GM21723 (cell line): Measurements from ENCODE around the gene WDR54.
"Not testable (repeated sequence)": the region's sequence is repeated elsewhere in the genome, so short reads cannot be mapped to it uniquely, and the experiment has no call there.

Source experiments
- ATAC-seq: cut with Tn5 transposase; IDR thresholded peaks from one replicate; pipeline ENCODE4 v1.9.1; 2021; ENCODE audit warnings: mild to moderate bottlenecking, moderate library complexity; ENCODE audit not compliant: unreplicated experiment

WDR54 gene

DNA sequence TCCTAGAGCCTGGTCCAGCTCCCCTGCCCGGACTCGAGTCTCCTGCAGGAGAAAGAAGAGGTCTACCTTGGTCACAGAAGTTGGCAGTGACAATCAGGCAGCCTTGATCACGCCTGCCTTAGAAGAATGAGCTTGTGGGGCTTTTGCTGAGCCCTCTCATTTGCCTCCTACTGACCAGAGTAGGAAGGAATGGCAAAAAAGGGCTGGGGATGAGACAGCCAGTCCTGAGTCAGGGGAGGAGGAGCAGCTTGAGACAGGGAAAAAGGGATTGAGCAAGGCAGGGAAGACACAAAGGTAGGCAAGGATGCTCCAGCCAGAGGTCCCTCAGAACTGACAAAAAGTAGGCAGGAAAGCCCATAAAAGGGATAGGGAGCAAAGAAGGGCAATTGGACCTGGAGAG lies 6.0 kb downstream of the WDR54 start:
- no peak for ATAC-seq

DNA sequence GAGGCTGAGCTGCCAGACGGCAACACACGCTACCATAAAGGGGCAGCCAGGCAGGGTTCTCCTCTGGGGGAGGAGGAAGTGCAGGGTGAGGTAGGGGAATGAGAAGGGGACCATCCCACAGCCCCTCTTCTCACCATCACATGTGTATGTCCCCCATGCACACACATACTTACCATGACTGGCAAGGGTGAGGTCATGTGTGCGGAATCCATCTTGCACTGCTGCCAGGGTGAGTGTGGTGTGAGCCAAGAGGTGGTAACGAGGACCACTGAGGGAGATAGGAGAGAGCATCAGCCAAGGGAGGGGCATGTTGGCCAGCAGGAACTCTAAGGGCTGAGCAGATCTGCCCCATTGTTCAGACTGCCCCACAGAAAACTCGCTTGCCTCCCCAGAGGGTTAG lies 7.1 kb downstream of the WDR54 start:
- ATAC-seq: no peak

DNA sequence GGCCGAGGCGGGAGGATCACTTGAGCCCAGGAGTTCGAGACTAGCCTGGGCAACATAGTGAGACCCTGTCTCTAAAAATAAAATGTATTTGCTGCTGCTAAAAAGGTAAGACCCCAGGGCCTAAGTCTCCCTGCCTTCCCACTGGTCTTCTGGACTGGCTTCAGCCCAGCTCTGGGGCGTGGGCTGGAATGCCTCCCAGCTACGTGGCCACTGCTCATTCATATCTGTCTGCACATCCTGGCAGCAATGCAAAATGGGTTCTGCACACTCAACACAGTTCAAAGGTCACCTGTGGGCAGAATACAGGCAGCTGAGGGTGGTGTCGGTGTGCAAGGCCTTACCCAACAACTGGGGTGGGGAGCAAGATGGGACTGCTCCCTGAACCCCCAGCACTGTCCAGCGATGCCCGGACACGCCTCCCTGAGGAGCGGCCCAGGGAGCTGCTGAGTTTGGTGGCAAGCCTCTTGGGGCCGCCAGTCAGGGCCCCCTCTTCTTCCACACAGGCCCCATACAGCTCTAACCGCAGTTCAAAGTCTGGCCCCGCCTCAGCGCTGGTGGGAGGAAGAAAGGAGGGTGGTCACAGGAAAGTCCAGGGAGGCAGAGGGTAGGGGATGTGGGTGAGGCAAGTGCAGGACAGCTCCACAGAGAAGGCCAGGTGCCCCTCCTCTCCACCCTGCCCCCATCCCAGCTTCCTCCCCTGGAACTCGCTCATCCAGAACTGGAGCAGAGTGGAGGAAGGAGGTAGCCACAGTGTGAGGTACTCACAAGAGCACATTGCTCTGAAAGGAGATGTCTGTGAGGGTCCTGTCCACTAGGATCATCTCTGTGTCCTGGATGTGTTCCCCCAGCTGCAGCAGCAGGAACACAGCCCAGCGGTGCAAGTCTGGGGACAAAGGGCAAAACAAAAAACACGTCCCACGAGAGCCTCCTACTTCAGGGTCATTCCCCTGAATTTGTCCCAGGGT lies 8.2 kb downstream of the WDR54 start:
- ATAC-seq: no peak

DNA sequence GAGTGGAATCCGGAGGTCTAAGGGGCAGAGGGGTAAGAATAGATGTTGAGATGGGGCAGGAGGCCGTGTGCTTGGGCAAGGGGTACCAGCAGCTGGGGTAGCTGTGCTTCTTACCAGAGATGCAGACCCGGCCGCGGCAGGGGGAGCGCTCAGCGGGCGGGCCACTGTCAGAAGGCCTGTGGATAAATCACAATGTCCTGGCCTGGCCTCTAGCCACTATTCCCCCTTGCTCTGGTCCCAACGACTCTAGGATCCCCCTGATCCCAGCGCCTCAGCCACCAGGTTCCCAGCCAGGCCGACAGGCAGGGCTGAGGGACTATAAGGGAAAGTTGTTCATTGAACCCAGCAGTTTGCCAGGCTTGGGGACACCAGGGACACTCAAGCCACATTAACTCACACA lies 9.0 kb downstream of the WDR54 start:
- no peak for ATAC-seq

DNA sequence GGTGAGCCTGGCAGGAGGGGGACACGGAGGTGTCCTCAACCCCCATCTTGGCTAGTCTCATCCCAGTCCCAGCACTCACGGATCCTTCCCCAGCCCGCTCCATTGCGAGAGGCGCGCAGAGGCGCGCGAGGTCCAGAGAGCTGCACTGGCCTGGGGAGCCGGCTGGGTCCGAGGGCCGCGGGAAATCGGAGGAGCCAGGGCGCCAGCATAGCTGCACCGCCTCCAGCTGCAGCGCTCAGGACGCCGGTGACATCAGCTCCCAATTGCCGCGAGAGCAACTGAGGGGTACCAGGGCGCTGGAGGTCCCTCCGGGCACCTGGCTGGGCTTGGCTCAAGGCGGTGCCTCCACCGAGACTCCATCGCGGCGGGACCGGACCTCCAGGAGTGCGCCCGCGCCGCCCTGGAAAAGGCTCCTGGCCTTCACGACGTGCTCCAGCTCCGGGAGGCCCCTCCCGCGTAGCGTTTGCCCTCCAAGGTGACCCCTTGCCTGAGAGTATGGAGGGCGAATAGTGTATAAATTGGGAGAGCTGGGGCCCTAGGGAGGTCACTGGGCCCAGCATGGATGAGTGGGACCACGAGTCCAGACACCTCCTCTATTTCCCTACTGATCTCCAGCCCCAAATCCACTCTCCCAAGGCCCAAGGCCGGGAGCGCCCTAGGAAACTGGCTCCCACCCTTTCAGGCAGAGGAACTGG lies 14.7 kb downstream of the WDR54 start:
- no peak for ATAC-seq

DNA sequence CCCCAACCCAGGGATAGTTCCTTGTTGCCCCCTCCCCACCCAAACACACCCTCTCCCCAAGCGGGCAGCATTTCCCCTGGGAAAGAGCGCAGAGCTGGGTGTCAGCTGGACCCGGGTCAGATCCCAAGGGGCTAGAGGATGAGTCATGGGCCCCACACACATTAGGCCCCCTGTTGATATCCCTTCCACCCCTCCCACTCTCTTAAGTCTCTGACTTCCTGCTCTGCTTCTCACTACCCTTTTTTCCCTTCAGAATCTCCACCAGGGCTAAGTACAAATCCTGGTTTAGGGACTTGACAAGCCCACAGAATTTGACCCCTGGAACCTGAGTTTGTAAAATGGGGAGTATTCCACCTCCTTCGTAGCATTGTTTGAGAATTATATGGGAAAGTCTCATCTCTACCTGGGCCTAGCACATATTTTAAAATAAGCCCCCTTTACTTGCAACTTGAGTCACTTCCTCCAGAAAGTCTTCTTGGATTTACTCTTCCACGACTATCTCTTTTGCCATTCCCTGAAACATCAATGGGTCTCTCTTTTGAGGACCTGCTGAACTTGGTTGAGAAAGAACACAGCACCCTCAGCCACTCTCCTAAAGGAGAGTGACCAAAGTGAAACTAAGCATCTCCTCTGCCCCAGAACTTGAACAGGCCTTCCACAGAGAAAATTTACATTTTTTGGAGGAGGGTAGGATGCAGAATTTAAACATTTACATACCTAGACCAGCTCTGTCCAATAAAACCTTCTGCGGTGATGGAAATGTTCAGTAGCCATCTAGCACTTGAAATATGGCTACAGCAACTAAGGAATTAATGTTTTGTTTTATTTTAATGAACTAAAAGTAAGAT lies 15.5 kb downstream of the WDR54 start:
- ATAC-seq: no peak

DNA sequence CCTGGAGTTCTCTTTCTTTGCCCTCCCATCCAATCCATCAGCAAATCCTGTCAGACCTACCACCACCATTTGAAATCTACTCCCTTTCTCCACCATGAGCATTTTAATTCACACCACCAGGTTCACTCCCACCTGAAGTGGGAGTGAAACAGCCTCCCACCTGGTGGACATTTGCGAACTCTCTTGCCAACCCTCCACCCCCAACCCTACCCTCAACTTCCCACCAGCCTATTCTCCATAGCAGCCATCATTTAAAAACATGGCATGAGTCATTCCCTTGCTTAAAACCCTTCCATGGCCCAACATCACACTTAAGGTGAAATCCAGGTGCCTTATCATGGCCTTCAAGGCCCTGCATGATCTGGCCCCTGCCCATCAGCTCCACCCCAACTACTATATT lies 16.7 kb downstream of the WDR54 start:
- ATAC-seq: no peak

DNA sequence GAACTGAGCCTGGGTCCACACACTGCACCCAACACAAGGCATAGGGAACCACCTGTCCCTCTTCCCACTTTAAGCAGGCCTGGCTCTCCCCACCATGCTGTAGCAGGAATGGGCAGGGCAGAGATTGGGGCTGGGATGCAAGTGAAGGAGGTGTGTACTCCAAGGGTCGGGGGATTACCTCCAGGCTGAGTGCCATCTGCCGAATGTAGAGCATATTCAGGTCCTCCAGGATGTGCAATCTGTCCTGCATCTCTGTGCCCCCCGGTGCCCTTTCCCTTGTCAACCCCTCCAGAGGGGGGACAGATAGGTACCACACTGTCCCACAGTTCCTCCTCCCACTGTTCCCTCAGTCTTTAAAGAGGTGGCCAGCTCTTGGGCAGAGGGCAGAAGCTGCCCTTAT lies 17.8 kb downstream of the WDR54 start:
- ATAC-seq: no peak

DNA sequence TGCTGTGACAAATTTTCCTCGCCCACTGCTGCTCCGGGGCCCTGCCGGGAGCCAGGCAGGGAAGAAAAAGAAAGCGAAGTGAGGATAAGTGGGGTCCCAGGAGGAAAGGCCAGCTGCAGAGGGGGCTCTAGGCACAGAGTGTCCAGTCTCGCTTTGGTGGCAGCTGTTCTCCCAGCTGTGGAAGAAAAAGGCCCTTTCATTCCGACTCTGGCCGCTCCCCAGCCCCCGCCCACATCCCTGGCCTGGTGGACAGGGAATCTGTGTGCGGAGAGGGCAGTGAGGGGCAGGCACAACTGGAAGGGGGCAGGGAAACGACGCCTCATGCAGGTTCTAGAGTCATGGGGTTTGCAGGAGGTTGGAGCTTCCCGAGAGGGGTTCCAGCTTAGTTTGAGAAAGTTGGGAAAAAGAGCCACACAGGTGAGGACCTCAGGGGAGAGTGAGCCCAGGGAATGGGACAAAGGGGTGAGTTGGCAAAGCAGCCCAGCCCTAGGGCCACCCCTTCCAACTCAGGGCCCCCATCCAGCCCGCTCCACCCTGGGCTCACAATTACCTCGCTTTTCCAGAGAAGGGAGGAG lies 18.4 kb downstream of the WDR54 start:
- ATAC-seq: no peak

DNA sequence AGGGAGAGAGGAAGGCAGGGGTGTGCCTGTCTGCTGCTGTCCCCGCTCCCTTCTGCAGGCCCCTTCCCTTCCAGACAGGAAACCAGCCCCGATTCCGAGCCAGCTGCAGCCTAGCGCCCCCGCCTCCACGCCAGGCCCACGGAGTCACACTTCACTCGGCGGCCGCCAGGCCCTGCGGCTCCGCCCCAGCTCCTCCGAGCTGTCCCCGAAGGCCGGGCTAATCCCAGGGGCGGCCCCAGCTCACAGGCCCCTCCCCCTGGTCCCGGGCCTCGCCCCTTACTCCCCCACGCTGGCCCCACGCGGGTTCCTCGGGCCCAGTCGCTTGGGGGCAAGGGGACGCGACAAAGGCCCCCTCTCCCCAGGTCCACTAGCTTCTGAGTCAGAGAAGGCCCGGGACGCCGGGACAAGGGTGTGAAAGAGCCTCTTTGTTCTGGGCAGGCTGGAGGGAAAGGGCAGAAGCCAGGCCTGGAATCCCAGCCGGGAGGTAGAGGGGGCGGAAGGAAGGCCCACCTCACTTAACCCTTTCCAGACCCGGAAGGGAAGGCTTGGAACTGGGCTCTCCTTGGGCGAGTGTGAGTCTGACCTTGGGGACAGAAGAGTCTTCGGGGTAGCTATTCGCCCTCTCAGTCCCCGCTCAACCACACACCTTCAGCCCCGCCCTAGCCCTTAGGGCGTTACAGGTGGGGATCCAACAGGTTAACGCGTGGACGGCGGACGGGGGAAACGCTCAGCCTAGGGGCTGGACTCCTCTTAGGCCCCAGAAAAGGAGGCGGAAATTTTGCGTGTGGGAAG lies 19.0 kb downstream of the WDR54 start:
- ATAC-seq: peak; percentile 92

DNA sequence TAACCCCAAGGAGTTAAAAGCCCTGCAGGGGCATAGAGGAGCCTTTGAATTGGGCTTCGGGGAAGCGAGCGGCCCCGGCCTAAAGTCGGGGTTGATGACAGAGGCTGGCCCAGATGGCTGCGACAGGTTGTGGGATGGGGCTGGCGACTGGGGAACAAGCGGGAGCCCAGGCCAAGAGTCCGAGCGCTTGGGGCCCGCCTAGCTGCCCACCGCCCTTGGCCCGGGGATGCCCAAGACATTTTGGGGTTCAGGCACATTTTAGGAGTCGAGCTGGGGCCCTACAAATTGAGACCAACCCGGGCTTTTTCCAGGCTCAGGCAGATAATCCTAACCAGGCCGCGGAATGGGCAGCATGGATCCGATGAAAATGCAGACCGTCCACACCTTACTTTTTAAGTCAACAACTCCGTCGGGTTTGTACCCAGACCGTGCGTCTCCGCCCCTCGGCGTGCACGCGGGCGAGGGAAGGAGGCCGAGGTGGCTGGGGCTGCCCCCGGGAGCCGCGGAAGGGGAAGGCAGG lies 19.7 kb downstream of the WDR54 start:
- ATAC-seq: no peak

DNA sequence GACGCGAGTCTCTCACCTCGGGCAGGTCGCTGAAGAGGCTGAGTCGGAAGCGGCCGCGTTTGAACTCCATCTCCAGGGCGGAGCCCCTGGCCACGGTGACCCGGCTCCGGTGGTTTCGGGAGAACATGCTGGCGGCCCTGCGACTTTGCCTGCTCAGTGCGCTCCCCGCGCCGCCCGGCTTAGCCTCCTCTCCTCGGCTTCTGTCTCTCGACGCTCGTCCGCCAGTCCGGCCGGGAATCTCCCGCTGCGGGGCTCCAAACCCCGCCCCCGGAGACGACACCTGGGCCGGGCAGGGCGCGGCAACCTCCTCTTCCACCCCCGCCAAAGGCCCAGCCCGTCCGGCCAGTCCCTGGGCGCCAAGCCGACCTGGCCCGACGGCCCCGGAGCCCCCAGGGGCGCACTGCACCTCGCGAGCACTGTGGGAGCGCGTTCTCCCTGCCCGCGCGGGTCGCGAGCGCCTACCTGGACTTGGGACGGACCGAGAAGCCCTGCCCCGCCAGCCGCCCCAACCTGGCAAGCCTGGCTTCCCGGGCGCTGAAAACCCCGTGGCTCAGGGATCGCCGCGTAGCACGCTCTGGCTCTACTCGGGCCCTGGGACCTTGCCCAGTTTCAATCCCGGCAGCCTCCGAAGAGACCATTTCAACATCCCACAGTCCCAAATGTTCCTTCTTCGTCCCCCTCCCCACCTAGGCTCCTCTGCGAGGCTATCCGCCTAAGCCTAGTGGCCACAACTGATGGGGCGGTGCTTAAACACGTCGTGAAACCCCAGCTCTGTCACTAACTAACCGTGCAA lies 20.4 kb downstream of the WDR54 start, which contains the start of gene RTKN:
RTKN (minus strand) TSS at position 248 of the 793 bp plus-strand sequence; CDS start at position 127, 121 bp downstream.
- ATAC-seq: peak; percentile 33

DNA sequence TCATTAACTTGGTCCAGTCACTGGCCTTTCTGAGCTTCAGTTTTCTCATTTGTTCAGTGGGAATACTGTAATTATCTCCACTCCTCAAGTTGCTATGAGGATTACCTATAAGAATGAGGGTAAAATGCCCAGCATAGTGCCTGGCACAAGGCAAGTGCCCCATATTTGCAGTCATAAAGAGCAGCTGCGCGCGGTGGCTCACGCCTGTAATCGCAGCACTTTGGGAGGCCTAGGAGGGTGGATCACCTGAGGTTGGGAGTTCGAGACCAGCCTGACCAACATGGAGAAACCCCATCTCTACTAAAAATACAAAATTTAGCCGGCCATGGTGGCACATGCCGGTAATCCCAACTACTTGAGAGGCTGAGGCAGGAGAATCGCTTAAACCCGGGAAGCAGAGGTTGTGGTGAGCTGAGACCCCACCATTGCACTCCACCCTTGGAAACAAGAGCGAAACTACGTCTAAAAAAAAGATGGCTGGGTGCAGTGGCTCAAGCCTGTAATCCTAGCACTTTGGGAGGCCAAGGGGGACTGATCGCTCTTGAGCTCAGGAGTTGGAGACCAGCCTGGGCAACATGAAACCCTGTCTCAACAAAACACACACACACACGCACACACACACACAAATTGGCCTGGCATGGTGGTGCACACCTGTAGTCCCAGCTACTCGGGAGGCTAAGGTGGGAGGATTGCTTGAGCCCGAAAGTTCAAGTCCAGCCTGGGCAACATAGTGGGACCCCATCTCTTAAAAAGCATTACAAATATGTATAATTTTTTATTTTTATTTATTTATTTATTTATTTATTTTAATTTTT lies 21.2 kb downstream of the WDR54 start:
- ATAC-seq: not testable (repeated sequence)

DNA sequence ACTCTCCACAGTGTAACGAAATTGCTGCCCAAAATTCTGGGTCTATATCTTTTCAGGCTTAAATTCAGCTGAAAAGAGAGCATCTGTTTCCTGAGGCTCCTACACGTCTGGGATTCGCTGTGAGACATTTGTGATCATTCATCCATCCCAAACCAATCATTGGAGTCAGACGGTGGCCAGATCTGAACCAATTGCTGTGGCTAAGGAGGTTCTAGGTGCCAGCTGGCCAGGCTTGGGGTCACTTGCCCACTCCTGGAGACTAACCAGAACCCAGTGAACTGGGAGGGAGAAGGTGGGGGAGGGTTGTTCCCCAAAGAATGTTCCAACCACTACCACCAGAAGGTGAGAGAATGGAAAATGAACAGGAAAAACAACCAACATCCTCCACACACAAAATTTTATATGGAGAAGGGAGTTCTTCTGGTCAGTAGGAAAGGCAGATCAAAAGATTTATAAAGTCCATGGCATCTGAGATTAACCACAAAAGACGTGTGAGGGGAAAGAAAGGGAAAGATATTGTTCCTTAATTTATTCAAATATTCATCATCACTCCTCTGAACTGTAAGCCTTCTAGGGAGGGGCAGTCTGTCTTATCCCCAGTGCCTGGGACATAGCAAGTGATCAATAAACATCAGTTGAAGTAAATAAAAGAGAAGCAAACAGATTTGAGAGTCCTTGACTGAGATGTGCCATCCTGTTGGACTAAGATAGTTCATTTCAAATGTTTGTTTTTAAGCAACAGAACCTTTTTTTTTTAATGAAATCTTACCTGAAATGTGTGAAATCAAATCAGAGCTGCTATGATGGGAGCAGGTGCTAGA lies 23.2 kb downstream of the WDR54 start:
- ATAC-seq: no peak

DNA sequence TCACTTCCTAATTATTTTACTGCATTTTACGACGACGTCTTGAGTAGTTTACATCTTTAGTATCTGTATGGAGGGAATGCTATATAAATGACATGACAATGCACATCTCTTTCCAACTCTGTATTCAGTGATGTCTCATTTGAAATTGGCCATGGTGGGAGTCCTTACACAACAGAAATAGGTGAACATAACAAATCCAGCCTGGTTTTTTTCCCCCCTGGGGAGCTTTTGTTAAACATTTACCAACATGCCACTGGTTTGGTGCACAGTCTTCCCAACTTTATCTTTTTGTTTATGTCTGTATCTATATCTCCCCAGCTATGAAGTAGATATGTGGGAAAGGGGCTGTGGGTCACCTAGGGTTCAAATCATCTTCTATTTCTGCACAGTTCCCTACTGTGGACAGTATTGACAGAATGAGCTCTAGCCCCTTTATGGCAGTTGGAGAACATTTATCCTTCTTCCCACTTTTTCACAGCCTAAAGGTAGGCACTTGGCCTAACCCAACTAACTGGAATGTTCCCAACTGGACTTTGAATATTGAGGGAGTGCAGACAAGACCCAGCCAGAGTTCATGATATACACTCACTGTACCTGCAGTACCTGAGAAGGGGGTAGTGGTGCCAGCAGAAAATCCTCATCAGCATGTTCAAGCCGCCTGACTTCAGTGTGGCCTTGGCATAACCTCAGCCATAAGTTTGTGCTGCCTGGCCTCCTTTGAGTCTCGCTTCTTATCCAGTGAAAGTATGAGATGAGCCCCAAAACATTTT lies 25.9 kb downstream of the WDR54 start:
- no peak for ATAC-seq

DNA sequence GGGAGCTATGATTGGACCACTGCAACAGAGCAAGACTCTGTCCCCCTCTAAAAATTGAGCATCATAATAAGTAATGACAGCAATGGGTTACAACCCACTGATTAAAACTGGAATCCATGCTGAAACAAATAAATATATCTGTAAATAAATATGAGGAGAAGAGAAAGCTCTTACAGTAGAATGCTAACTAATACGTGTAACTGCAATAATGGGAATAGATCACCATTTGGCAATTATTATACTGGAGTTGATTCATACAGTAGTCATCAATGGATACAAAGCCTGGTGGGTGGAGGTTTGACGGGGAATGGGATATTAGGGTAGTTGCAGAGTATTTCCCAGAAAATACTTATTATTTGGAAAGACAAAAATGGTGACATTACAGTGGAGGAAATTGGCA lies 27.2 kb downstream of the WDR54 start:
- no peak for ATAC-seq
